PC-3 (cell line): ENCODE data around the gene TBC1D5. TPM values are rescaled to one million over a fixed set of nuclear protein-coding genes. Genes with fewer than 3 reads are reported as not detected.

Experiments used
- ATAC-seq: fragments of 200-7000 bp; cut with Tn5 transposase; 2 replicates; pipeline ENCODE4 v1.9.1; 2020; ENCODE audit warnings: mild to moderate bottlenecking, moderate library complexity
- BruUV-seq: library from RNA; stranded (reverse); fragments of 400-500 nt; replicated peaks from 2 replicates; lab custom pipeline; 2021; lab: Mats Ljungman, UMichigan
- CTCF ChIA-PET: fragments of 300-600 bp; sonication (Branson Sonifier 250); formaldehyde crosslinking; loops from one replicate; lab custom pipeline; 2022; ENCODE audit warnings: antibody characterized with exemption; lab: Charles Lee
- POLR2A ChIA-PET: fragments of 300-600 bp; sonication (Branson Sonifier 250); formaldehyde crosslinking; loops from one replicate; lab custom pipeline; 2022; ENCODE audit warnings: antibody characterized with exemption; ENCODE audit not compliant: unreplicated experiment; lab: Charles Lee
- DNase-seq: peaks from one replicate; pipeline ENCODE4 v3.0.0-alpha.2; 2015
- H2AFZ ChIP-seq: fragments of 300-600 bp; sonication (generic); 2 replicates; pipeline ENCODE4 v1.6.0; 2016; ENCODE audit warnings: antibody characterized with exemption, low read length
- H3F3A ChIP-seq: fragments of 300-600 bp; sonication (generic); one replicate; pipeline ENCODE4 v1.6.0; 2017; ENCODE audit warnings: antibody characterized with exemption, low read length, control low read depth, mild to moderate bottlenecking; ENCODE audit not compliant: unreplicated experiment
- H3K27ac ChIP-seq: fragments of 300-600 bp; sonication (generic); 2 replicates; pipeline ENCODE4 v1.5.1; 2016; ENCODE audit warnings: mild to moderate bottlenecking, low read length
- H3K27me3 ChIP-seq: fragments of 300-600 bp; sonication (generic); 2 replicates; pipeline ENCODE4 v1.6.1; 2016; ENCODE audit warnings: low read length, mixed read lengths
- H3K36me3 ChIP-seq: fragments of 300-600 bp; sonication (generic); 2 replicates; pipeline ENCODE4 v1.6.1; 2016; ENCODE audit warnings: low read depth, mixed run types, low read length, mixed read lengths
- H3K4me1 ChIP-seq: fragments of 300-600 bp; sonication (generic); 2 replicates; pipeline ENCODE4 v1.5.1; 2016; ENCODE audit warnings: low read length; ENCODE audit not compliant: insufficient read depth
- H3K4me2 ChIP-seq: fragments of 300-600 bp; sonication (generic); 2 replicates; pipeline ENCODE4 v1.6.0; 2016; ENCODE audit warnings: low read length
- H3K4me3 ChIP-seq: fragments of 300-600 bp; sonication (generic); 2 replicates; pipeline ENCODE4 v1.5.1; 2016; ENCODE audit warnings: mild to moderate bottlenecking, low read length, mixed read lengths
- H3K79me2 ChIP-seq: fragments of 300-600 bp; sonication (generic); 2 replicates; pipeline ENCODE4 v1.6.1; 2017; ENCODE audit warnings: low read length, mixed read lengths
- H3K9ac ChIP-seq: fragments of 300-600 bp; sonication (generic); 2 replicates; pipeline ENCODE4 v1.6.0; 2016; ENCODE audit warnings: mild to moderate bottlenecking, low read length
- H3K9me2 ChIP-seq: fragments of 300-600 bp; sonication (generic); replicated peaks from 2 replicates; pipeline ENCODE4 v1.6.1; 2016; ENCODE audit warnings: mixed run types, low read length, mixed read lengths
- H3K9me3 ChIP-seq: fragments of 300-600 bp; sonication (generic); 2 replicates; pipeline ENCODE4 v1.6.1; 2016; ENCODE audit warnings: low read length, mixed read lengths
- H4K20me1 ChIP-seq: fragments of 300-600 bp; sonication (generic); 2 replicates; pipeline ENCODE4 v1.6.1; 2016; ENCODE audit warnings: low read length, mixed read lengths
- EZH2 ChIP-seq: fragments of 300-600 bp; sonication (generic); IDR thresholded peaks from one replicate; pipeline ENCODE4 v1.6.1; 2017; ENCODE audit warnings: antibody characterized with exemption, mild to moderate bottlenecking, low read length; ENCODE audit not compliant: unreplicated experiment
- EZH2phosphoT487 ChIP-seq: fragments of 300-600 bp; sonication (generic); IDR thresholded peaks from 2 replicates; pipeline ENCODE4 v1.6.1; 2018; ENCODE audit warnings: mild to moderate bottlenecking, antibody characterized with exemption, low read length, borderline replicate concordance
- intact Hi-C: fragments of 100-400 bp; cut with micrococcal nuclease; formaldehyde crosslinking; loops from 2 replicates; pipeline ENCODE4 v1.9.0; 2023
- total RNA-seq: library from RNA; depleted of rRNA; stranded (reverse); fragments of >200 nt; gene quantifications from 2 replicates; pipeline ENCODE4 v1.2.3, GENCODE V29; 2014
- TF ChIP-seq, protein P1 (sequence below): fragments of 300-600 bp; sonication (generic); conservative IDR thresholded peaks from 2 replicates; pipeline ENCODE4 v1.5.1; 2017; ENCODE audit warnings: antibody characterized with exemption, low read depth, mild to moderate bottlenecking, low read length

Gene TBC1D5
- total RNA-seq, 1 experiment from 2014 or later = 54.5 TPM

DNA sequence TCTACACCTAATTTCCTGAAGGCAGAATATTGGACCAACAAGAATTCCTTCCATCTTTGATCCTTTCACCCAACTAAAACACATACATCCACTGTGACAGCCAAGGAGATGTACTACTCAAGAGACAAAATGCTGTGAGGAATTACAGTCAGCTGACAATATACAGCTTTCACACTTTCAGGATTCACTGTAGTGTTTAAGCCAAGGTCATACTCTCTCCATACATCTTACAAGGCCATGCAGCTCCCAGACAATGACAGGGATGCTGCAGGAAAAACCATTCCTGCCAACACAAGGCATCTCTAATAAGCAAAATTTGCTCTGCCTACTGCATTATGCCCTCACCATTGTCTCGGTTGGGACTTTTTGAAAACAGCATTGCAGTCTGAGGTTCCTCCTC is 170.7 kb downstream of the TBC1D5 start:
- intact Hi-C loops = no loop called here
- BruUV-seq = no TSS peak
- no peaks in the 10 kb centered on the region for H3F3A ChIP-seq
- no peaks in the 10 kb centered on the region for H3K36me3 ChIP-seq
- H3K9ac ChIP-seq = no peak overlapping the region
- ATAC-seq = no peak
- no peak overlapping the region for H3K27ac ChIP-seq
- POLR2A ChIA-PET = no interaction called here
- TF ChIP-seq EZH2 = no peak
- TF ChIP-seq EZH2phosphoT487 = no peak
- TF ChIP-seq, protein P1, sequence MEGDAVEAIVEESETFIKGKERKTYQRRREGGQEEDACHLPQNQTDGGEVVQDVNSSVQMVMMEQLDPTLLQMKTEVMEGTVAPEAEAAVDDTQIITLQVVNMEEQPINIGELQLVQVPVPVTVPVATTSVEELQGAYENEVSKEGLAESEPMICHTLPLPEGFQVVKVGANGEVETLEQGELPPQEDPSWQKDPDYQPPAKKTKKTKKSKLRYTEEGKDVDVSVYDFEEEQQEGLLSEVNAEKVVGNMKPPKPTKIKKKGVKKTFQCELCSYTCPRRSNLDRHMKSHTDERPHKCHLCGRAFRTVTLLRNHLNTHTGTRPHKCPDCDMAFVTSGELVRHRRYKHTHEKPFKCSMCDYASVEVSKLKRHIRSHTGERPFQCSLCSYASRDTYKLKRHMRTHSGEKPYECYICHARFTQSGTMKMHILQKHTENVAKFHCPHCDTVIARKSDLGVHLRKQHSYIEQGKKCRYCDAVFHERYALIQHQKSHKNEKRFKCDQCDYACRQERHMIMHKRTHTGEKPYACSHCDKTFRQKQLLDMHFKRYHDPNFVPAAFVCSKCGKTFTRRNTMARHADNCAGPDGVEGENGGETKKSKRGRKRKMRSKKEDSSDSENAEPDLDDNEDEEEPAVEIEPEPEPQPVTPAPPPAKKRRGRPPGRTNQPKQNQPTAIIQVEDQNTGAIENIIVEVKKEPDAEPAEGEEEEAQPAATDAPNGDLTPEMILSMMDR = no peak
- no peaks in the 10 kb centered on the region for H4K20me1 ChIP-seq
- DNase-seq = no peak
- no peak overlapping the region for H2AFZ ChIP-seq
- H3K27me3 ChIP-seq = no peaks in the 10 kb centered on the region
- H3K9me2 ChIP-seq = no peaks in the 10 kb centered on the region
- H3K4me3 ChIP-seq = no peak overlapping the region
- H3K9me3 ChIP-seq = no peaks in the 10 kb centered on the region
- CTCF ChIA-PET = no interaction called here
- no peaks in the 10 kb centered on the region for H3K4me1 ChIP-seq
- no peaks in the 10 kb centered on the region for H3K79me2 ChIP-seq
- H3K4me2 ChIP-seq = no peak overlapping the region

DNA sequence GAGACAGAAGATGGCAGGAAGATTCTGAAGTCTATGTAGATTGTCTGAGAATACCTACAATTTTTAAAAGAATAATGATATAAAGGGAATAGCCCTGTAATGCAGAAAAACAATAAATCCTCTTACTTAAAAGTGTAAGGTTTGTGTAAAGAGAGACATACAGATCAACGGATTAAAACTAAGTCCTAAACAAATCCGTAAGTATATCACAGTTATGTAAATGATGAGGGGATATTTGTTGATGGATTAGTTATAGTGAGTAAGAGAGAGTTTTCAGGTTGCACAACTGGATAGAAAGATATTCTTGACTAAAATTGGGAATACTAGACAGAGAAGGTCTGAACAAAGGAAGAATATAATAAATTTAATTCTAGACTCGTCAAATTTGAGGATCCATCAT is 179.6 kb downstream of the TBC1D5 start:
- no peaks in the 10 kb centered on the region for H3K9me3 ChIP-seq
- H3K79me2 ChIP-seq = no peaks in the 10 kb centered on the region
- no peaks in the 10 kb centered on the region for H3K36me3 ChIP-seq
- H3K9ac ChIP-seq = no peak overlapping the region
- H3K27ac ChIP-seq = no peak overlapping the region
- no TSS peak for BruUV-seq
- H3F3A ChIP-seq = no peaks in the 10 kb centered on the region
- H4K20me1 ChIP-seq = no peaks in the 10 kb centered on the region
- POLR2A ChIA-PET = no interaction called here
- no peak for ATAC-seq
- H2AFZ ChIP-seq = no peak overlapping the region
- H3K4me2 ChIP-seq = no peak overlapping the region
- no peak for DNase-seq
- CTCF ChIA-PET = no interaction called here
- TF ChIP-seq, protein P1 = no peak
- no peak for TF ChIP-seq EZH2
- TF ChIP-seq EZH2phosphoT487 = no peak
- H3K9me2 ChIP-seq = no peaks in the 10 kb centered on the region
- H3K4me1 ChIP-seq = no peaks in the 10 kb centered on the region
- H3K4me3 ChIP-seq = no peak overlapping the region
- no peaks in the 10 kb centered on the region for H3K27me3 ChIP-seq
- intact Hi-C loops = no loop called here

DNA sequence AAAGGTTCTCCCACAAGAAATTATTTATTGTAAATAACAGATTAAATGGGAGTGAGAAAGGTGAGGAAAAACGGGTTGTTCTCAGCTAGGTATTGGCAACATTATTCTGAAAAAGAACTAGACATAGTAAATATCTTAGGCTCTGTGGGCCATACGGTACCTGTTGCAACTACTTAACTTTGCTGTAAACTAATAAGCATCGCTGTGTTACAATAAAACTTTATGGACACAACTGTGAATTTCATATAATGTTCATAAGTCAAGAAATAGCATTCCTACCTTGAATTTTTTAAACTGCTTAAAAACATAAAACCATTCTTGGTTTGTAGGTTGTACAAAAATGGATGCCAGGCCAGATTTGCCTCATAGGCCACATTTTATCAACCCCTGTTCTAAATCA is 183.9 kb downstream of the TBC1D5 start:
- ChIA-PET POLR2A (no interaction called here), CTCF (no interaction called here)
- Histone ChIP-seq H4K20me1 (no peaks in the 10 kb centered on the region), H3F3A (no peaks in the 10 kb centered on the region), H3K4me3 (no peak overlapping the region), H3K36me3 (no peaks in the 10 kb centered on the region), H3K9me2 (no peaks in the 10 kb centered on the region), H3K4me2 (no peak overlapping the region), H3K9me3 (no peaks in the 10 kb centered on the region), H3K79me2 (no peaks in the 10 kb centered on the region), H3K27me3 (no peaks in the 10 kb centered on the region), H3K4me1 (no peaks in the 10 kb centered on the region), H2AFZ (no peak overlapping the region), H3K9ac (no peak overlapping the region), H3K27ac (no peak overlapping the region)
- ATAC-seq (no peak), DNase-seq (no peak)
- intact Hi-C loops = no loop called here
- TF ChIP-seq, protein P1 = no peak
- no peak for TF ChIP-seq EZH2phosphoT487
- no peak for TF ChIP-seq EZH2
- no TSS peak for BruUV-seq
